NCI-H1694 treated with DMSO at 0.1 percent for 48 hours (cell line): ENCODE measurements around the gene GNAS.

Source experiments
- DNase-seq: peaks from one replicate; lab custom pipeline; 2025; lab: John Stamatoyannopoulos, UW

GNAS gene

GRCh38 chr20:58853976-58854637, 1.6 kb downstream of the GNAS start:
- no peak for DNase-seq

GRCh38 chr20:58854638-58855471, 2.3 kb downstream of the GNAS start:
- DNase-seq, result no peak

GRCh38 chr20:58855506-58856389, 3.2 kb downstream of the GNAS start:
- DNase-seq, result no peak

GRCh38 chr20:58863044-58863790, 10.7 kb downstream of the GNAS start:
- DNase-seq, result no peak

- DNase-seq, result no peak
Measured at GRCh38 chr20:58864346-58864745, 11.8 kb downstream of the GNAS start.

- DNase-seq, result no peak
Measured at GRCh38 chr20:58865843-58866242, 13.3 kb downstream of the GNAS start.

GRCh38 chr20:58867211-58867610, 14.7 kb downstream of the GNAS start:
- DNase-seq, result no peak

- no peak for DNase-seq
Measured at GRCh38 chr20:58868795-58869194, 16.3 kb downstream of the GNAS start.

- no peak for DNase-seq
Measured at GRCh38 chr20:58869662-58870227, 17.2 kb downstream of the GNAS start.

- peak; percentile 17 for DNase-seq
Measured at GRCh38 chr20:58870293-58871014, 17.9 kb downstream of the GNAS start.

- no peak for DNase-seq
Measured at GRCh38 chr20:58871533-58872102, 19.1 kb downstream of the GNAS start.

GRCh38 chr20:58874469-58874868, 22.0 kb downstream of the GNAS start:
- no peak for DNase-seq

GRCh38 chr20:58875111-58875510, 22.6 kb downstream of the GNAS start:
- DNase-seq, result no peak

GRCh38 chr20:58875541-58876134, 23.1 kb downstream of the GNAS start:
- no peak for DNase-seq

GRCh38 chr20:58876437-58876836, 23.9 kb downstream of the GNAS start:
- no peak for DNase-seq

GRCh38 chr20:58877050-58877975, 24.8 kb downstream of the GNAS start:
- DNase-seq, result no peak

GRCh38 chr20:58877976-58878360, 25.5 kb downstream of the GNAS start:
- DNase-seq, result no peak

GRCh38 chr20:58878399-58878798, 25.9 kb downstream of the GNAS start:
- DNase-seq, result no peak

GRCh38 chr20:58880441-58880840, 27.9 kb downstream of the GNAS start:
- no peak for DNase-seq
